Testis (tissue), 2 donors: ENCODE results near the gene TFCP2.

Experiments used
- POLR2A ChIP-seq: fragments of 450-650 bp; IDR thresholded peaks from one replicate; pipeline ENCODE4 v1.6.1; 2017; ENCODE audit warnings: antibody characterized with exemption, mild to moderate bottlenecking, moderate library complexity
- TF ChIP-seq, protein P1 (sequence below), 3 experiments: fragments of 450-650 bp in 2 of 3; fragments of 200-600 bp in 1 of 3; sonication (generic) in 1 of 3; IDR thresholded peaks; one replicate each; pipeline ENCODE4 v1.5.1; 2016 to 2019; ENCODE audit warnings: antibody characterized with exemption in 3 of 3, mild to moderate bottlenecking in 2 of 3, moderate library complexity in 1 of 3

DNA sequence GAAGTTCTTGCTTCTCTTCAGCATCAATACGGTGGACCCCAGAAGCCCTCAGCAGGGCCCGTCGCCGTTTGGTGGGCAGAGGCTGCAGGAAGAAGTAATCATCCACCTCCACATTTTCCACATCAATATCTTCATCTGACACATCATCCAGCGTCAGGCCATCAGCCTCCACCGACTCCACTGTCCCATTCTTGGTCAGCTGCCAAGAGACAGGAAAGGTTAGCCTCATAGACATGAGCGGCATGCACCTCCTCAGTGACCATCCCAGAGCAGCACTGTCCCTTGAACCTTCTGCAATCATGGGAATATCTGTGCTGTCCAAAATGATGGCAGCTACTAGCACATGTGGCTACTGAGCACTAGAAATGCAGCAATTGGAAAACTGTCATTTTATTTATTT lies 105.2 kb downstream of the TFCP2 start:
- TF ChIP-seq, protein P1, sequence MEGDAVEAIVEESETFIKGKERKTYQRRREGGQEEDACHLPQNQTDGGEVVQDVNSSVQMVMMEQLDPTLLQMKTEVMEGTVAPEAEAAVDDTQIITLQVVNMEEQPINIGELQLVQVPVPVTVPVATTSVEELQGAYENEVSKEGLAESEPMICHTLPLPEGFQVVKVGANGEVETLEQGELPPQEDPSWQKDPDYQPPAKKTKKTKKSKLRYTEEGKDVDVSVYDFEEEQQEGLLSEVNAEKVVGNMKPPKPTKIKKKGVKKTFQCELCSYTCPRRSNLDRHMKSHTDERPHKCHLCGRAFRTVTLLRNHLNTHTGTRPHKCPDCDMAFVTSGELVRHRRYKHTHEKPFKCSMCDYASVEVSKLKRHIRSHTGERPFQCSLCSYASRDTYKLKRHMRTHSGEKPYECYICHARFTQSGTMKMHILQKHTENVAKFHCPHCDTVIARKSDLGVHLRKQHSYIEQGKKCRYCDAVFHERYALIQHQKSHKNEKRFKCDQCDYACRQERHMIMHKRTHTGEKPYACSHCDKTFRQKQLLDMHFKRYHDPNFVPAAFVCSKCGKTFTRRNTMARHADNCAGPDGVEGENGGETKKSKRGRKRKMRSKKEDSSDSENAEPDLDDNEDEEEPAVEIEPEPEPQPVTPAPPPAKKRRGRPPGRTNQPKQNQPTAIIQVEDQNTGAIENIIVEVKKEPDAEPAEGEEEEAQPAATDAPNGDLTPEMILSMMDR (IDR thresholded peaks at IDR 0.05): no peak
- no peak for TF ChIP-seq POLR2A
